NCI-H524 treated with DMSO at 0.1 percent for 48 hours (cell line): ENCODE data around the gene PCNX1.

ENCODE experiments used
- DNase-seq: peaks from one replicate; lab custom pipeline; 2025; lab: John Stamatoyannopoulos, UW

PCNX1 gene

GRCh38 chr14:71150737-71151136 lies 243.5 kb downstream of the PCNX1 start:
- DNase-seq: no peak

GRCh38 chr14:71155743-71156142 lies 248.5 kb downstream of the PCNX1 start:
- DNase-seq: no peak

- no peak for DNase-seq
Observed at GRCh38 chr14:71163050-71163841, 256.0 kb downstream of the PCNX1 start.

GRCh38 chr14:71163842-71164629 lies 256.8 kb downstream of the PCNX1 start:
- DNase-seq: no peak
